Measurements from ENCODE around the gene PKHD1.
"Not testable (repeated sequence)": the region's sequence is repeated elsewhere in the genome, so short reads cannot be mapped to it uniquely, and the experiment has no call there.

DNA sequence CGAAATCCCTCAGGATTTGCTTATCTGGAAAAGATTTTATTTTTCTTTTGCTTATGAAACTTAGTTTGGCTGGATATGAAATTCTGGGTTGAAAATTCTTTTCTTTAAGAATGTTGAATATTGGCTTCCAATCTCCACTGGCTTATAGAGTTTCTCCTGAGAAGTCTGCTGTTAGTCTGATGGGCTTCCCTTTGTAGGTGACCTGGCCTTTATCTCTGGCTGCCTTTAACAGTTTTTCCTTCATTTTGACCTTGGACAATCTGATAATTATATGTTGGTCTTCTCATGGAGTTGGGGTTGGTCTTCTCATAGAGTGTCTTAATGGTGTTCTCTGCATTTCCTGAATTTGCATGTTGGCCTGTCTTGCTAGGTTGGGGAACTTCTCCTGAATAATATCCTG, 234.3 kb downstream of the PKHD1 start:
- TF ChIP-seq, protein P1, sequence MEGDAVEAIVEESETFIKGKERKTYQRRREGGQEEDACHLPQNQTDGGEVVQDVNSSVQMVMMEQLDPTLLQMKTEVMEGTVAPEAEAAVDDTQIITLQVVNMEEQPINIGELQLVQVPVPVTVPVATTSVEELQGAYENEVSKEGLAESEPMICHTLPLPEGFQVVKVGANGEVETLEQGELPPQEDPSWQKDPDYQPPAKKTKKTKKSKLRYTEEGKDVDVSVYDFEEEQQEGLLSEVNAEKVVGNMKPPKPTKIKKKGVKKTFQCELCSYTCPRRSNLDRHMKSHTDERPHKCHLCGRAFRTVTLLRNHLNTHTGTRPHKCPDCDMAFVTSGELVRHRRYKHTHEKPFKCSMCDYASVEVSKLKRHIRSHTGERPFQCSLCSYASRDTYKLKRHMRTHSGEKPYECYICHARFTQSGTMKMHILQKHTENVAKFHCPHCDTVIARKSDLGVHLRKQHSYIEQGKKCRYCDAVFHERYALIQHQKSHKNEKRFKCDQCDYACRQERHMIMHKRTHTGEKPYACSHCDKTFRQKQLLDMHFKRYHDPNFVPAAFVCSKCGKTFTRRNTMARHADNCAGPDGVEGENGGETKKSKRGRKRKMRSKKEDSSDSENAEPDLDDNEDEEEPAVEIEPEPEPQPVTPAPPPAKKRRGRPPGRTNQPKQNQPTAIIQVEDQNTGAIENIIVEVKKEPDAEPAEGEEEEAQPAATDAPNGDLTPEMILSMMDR (IDR thresholded peaks at IDR 0.05): not testable (repeated sequence)
- TF ChIP-seq POLR2A (IDR thresholded peaks at IDR 0.05): not testable (repeated sequence)
